Pancreas (tissue), 10 donors: ENCODE results near the gene ABCC10. TPM values are rescaled to one million over a fixed set of nuclear protein-coding genes. Genes with fewer than 3 reads are reported as not detected.

ENCODE experiments used
- ATAC-seq, 4 donors: fragments of 200-7000 bp; cut with Tn5 transposase; one replicate each; pipeline versions ENCODE4 v1.8.0 to v1.9.1; 2020; ENCODE audit warnings: mild to moderate bottlenecking in 4 of 4, moderate library complexity in 4 of 4
- DNase-seq, 6 donors: peaks; one replicate each; pipeline ENCODE4 v3.0.0-alpha.2; 2020
- FAIRE-seq: peaks from 2 replicates; lab custom pipeline; 2012; peaks lifted over from hg19 to GRCh38; lab: Jason Lieb, UNC
- H3K27ac ChIP-seq, 4 donors: fragments of 200-600 bp; sonication (generic); 1 replicate in 3 of 4; 2 replicates in 1 of 4; pipeline versions ENCODE4 v1.5.0 to v1.8.0; 2020
- H3K27me3 ChIP-seq, 4 donors: fragments of 200-600 bp; one replicate each; pipeline ENCODE4 v1.8.0; 2021
- H3K36me3 ChIP-seq, 3 donors: fragments of 200-600 bp; sonication (generic) in 1 of 3; one replicate each; pipeline versions ENCODE4 v1.5.0 to v1.8.0; 2020 to 2021
- H3K4me1 ChIP-seq, 3 donors: fragments of 200-600 bp; one replicate each; pipeline ENCODE4 v1.8.0; 2021
- H3K4me3 ChIP-seq, 4 donors: fragments of 200-600 bp; sonication (generic) in 2 of 4; one replicate each; pipeline versions ENCODE4 v1.5.0 to v1.8.0; 2020 to 2021
- H3K9me3 ChIP-seq, 4 donors: fragments of 200-600 bp; one replicate each; pipeline ENCODE4 v1.8.0; 2021
- CTCF ChIP-seq, 4 donors: fragments of 200-600 bp; sonication (generic) in 3 of 4; IDR thresholded peaks; one replicate each; pipeline versions ENCODE4 v1.5.0 to v1.8.0; 2021; ENCODE audit warnings: antibody characterized with exemption in 4 of 4
- WGBS, 2 donors: extraction: QIAGEN DNeasy Blood & Tissue Kit; methylation state at CpG; one replicate each; pipeline ENCODE4 v1.1.7; 2013; 5-methylcytosine and 5-hydroxymethylcytosine counted together
- intact Hi-C, 3 donors: fragments of 100-400 bp; cut with DNase I; formaldehyde crosslinking; loops; one replicate each; pipeline versions ENCODE4 v1.11.1 to v1.14.2; 2022
- polyA plus RNA-seq, 2 donors: library from polyadenylated mRNA; stranded (reverse); fragments of 200-250 nt; gene quantifications; one replicate each; pipeline ENCODE4 v1.2.3, GENCODE V29; 2013
- total RNA-seq, 6 donors: library from RNA; stranded (reverse); fragmentation: NEBNext Ultra II Directional in 4 of 6; extraction: Animal tissue kit (Norgen Biotek cat#: 25700) in 4 of 6; gene quantifications; one replicate each; pipeline versions ENCODE4 v1.2.1 to v1.2.4, GENCODE V29; 2021 to 2023
- donor health status: healthy with polysubstance abuse.
- donor health status: DM: no; HTN: no; CAD: no; lungs with moderate emphysema.
- donor health status: DM: no; HTN: no; CAD: no.
- donor health status: control.
- donor health status: control.
- donor health status: Bipolar disorder and iron deficiency.
- donor health status: DM: yes; HTN: yes; CAD: no.
- donor health status: DM: no; HTN: no; CAD: no.
- donor health status: DM: no; HTN: no; CAD: no.
- donor health status: DM: yes; HTN: yes; CAD: no.

ABCC10 gene
- total and polyA plus RNA-seq, 8 donors, result 14.0 to 54.8 (median 19.9) TPM

GRCh38 chr6:43490523-43490939 is 63.2 kb downstream of the ABCC10 start:
- Histone ChIP-seq H3K9me3 (no peaks in the 10 kb centered on the region), H3K4me3 (no peak overlapping the region), H3K27me3 (no peaks in the 10 kb centered on the region), H3K36me3 (no peaks in the 10 kb centered on the region), H3K27ac (no peak overlapping the region), H3K4me1 (no peaks in the 10 kb centered on the region)
- FAIRE-seq (no peak), DNase-seq (no peak), ATAC-seq (no peak)
- TF ChIP-seq CTCF (IDR thresholded peaks at IDR 0.05), result no peak
- intact Hi-C loops, result no loop called here
- 83 to 87% methylated on average over 6 of the region's 6 CpGs for WGBS, 2 donors

DNA sequence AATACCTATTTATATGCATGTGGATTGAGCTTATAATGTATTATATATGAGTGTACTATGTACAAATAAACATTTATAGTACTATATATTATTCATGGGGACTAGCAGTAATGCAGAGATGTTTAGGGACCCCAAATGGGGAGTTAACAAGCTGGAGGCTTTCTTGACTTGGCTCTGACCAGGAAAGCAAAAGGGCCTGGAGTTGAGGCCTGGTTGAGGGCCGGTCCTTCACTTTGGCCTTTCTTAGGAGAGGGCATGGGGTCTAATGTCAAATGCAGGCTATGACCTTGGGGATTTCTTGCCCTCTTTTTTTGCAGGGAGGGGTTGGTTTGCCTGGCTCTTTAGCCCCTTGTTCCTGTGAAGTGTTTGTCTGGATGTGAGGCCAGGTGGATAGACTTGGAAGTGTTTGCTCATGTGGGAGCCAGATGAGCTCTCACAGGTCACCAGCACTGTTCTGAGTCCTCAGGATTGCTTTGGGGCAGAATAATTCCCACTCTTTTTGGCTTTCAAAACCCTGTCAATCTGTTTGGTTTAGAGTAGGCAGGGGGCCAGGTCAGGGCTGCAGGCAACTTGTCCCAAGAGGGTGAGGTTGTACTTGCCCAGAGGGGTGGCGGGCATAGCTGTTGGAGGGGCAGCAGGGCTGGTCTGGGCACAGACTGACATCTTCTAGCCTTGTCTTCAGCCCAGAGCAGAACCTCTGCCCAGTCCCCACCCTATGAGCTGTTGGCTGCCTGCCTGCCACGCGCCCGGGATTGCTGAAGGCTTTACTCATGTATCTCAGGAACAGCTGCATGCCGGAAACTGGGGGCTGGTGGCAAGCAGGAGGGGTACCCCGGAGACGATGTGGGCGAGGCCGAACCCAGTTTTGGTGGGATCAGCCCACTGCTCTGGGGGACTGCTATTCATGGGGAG is 64.7 kb downstream of the ABCC10 start:
- ATAC-seq, result peak; percentile 20 to 68 (median 53)
- no peak overlapping the region for H3K27ac ChIP-seq
- FAIRE-seq, result no peak
- H3K9me3 ChIP-seq, result no peaks in the 10 kb centered on the region
- DNase-seq, result peak in 1 of 6 donors; percentile 75
- TF ChIP-seq CTCF (IDR thresholded peaks at IDR 0.05), result no peak
- intact Hi-C loops, result no loop called here
- H3K36me3 ChIP-seq, result no peaks in the 10 kb centered on the region
- WGBS, 2 donors, result 58 to 59% methylated on average over 10 of the region's 10 CpGs
- H3K4me1 ChIP-seq, result no peaks in the 10 kb centered on the region
- H3K4me3 ChIP-seq, result no peak overlapping the region
- no peaks in the 10 kb centered on the region for H3K27me3 ChIP-seq

DNA sequence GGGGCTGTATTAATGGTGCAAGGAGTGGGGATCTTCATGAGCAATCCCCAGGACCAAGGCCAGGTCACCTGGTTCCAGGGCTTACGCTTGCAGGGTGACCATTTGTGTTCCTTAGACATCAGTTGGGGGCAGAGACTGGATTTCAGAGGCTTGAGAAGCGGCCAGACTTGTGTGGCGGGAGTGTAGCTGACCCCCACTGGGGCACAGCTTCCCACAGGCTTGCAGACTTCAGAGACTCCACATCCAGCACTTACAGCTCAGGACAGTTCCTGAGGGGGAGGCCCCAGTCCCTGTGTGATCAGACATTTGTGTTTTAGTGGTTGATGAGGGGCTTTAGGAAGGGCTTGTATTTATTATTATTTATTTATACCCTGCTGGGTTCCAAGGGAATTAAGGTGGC is 65.3 kb downstream of the ABCC10 start:
- Histone ChIP-seq H3K36me3 (peaks cover 0 to 3% (median 0%) of the 10 kb centered on the region in 3 donors), H3K4me3 (no peak overlapping the region), H3K4me1 (no peaks in the 10 kb centered on the region), H3K9me3 (no peaks in the 10 kb centered on the region), H3K27me3 (no peaks in the 10 kb centered on the region), H3K27ac (no peak overlapping the region)
- WGBS, 2 donors, result 90 to 94% methylated on average over 3 of the region's 3 CpGs
- FAIRE-seq (no peak), ATAC-seq (peak in 1 of 4 donors; percentile 17), DNase-seq (no peak)
- no peak for TF ChIP-seq CTCF (IDR thresholded peaks at IDR 0.05)
- intact Hi-C loops, result no loop called here

DNA sequence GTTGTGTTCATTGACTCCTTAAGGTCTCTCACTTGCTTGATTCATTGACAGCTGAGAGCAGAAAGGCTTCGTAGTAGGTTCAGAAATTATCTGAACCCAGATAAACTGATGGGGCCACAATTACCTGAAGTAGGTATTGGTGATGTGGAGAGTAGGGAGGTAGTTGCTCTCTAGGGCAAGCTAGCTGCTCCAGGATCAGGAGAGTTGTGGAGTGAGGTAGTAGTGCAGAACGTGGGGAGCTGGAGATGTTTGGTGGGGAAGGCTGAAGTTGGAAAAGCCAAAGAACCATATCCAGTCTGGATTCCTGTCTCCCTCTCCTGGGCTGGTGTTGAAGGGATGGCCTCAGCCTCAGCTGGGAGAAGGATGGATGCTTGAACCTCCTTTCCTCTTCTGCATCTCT is 65.9 kb downstream of the ABCC10 start:
- no peak for DNase-seq
- no peak for FAIRE-seq
- no peaks in the 10 kb centered on the region for H3K4me1 ChIP-seq
- no peak overlapping the region for H3K27ac ChIP-seq
- TF ChIP-seq CTCF (IDR thresholded peaks at IDR 0.05), result no peak
- H3K27me3 ChIP-seq, result no peaks in the 10 kb centered on the region
- no peak for ATAC-seq
- WGBS, 2 donors, result 66 to 70% methylated on average over 2 of the region's 2 CpGs
- intact Hi-C loops, result no loop called here
- H3K36me3 ChIP-seq, result peaks cover 0 to 9% (median 0%) of the 10 kb centered on the region in 3 donors
- no peak overlapping the region for H3K4me3 ChIP-seq
- no peaks in the 10 kb centered on the region for H3K9me3 ChIP-seq

DNA sequence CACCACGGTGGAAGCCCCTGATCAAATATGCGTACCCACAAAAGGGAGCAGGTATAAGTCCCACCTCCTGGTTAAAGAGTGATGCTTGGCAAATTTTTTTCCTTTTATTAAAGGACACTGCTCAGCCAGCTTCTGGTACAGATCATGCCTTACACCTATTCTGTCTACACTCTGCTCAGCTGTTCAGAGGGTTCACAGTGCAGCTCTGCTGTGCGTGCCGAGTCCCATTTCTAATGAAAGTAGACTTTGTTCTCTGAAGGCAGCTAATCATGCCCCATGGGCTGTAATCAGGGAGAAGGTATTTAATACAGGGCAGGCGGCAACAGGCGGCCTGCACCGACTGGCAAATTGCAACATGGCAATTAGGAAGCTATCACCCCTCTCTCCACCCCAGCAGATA is 66.5 kb downstream of the ABCC10 start:
- no peaks in the 10 kb centered on the region for H3K27me3 ChIP-seq
- 72 to 76% methylated on average over 7 of the region's 7 CpGs for WGBS, 2 donors
- no peak overlapping the region for H3K27ac ChIP-seq
- H3K4me1 ChIP-seq, result no peaks in the 10 kb centered on the region
- TF ChIP-seq CTCF (IDR thresholded peaks at IDR 0.05), result no peak
- no peak for DNase-seq
- ATAC-seq, result peak in 1 of 4 donors; percentile 25
- intact Hi-C loops, result no loop called here
- H3K4me3 ChIP-seq, result no peak overlapping the region
- no peaks in the 10 kb centered on the region for H3K9me3 ChIP-seq
- peaks cover 0 to 14% (median 0%) of the 10 kb centered on the region in 3 donors for H3K36me3 ChIP-seq
- no peak for FAIRE-seq
